Ovary (tissue), 3 donors: ENCODE data around the gene SAFB2.

Source experiments
- CTCF ChIP-seq, 3 donors: fragments of 450-650 bp in 2 of 3; fragments of 200-600 bp in 1 of 3; IDR thresholded peaks; one replicate each; pipeline versions ENCODE4 v1.5.1 to v1.8.0; 2016 to 2022; ENCODE audit warnings: antibody characterized with exemption in 3 of 3, mild to moderate bottlenecking in 1 of 3
- EP300 ChIP-seq: sonication (generic); formaldehyde crosslinking; IDR thresholded peaks from one replicate; pipeline ENCODE4 v1.6.1; 2017; ENCODE audit warnings: antibody characterized with exemption
- POLR2A ChIP-seq: fragments of 450-650 bp; IDR thresholded peaks from one replicate; pipeline ENCODE4 v1.6.1; 2017; ENCODE audit warnings: antibody characterized with exemption, mild to moderate bottlenecking, moderate library complexity
- donor health status: DM: no; HTN: no; CAD: no.

- TF ChIP-seq CTCF (IDR thresholded peaks at IDR 0.05) = no peak
- no peak for TF ChIP-seq POLR2A
- no peak for TF ChIP-seq EP300
Measured at GRCh38 chr19:5603626-5604025, 18.9 kb downstream of the SAFB2 start.
